GM12801 (cell line): ENCODE results near the gene NFYB.

ENCODE experiments used
- TF ChIP-seq, protein P1 (sequence below): IDR thresholded peaks from one replicate; pipeline ENCODE4 v1.5.1; 2011; ENCODE audit warnings: control low read depth; ENCODE audit not compliant: insufficient read length; ENCODE audit errors: extremely low read depth

The NFYB gene

DNA sequence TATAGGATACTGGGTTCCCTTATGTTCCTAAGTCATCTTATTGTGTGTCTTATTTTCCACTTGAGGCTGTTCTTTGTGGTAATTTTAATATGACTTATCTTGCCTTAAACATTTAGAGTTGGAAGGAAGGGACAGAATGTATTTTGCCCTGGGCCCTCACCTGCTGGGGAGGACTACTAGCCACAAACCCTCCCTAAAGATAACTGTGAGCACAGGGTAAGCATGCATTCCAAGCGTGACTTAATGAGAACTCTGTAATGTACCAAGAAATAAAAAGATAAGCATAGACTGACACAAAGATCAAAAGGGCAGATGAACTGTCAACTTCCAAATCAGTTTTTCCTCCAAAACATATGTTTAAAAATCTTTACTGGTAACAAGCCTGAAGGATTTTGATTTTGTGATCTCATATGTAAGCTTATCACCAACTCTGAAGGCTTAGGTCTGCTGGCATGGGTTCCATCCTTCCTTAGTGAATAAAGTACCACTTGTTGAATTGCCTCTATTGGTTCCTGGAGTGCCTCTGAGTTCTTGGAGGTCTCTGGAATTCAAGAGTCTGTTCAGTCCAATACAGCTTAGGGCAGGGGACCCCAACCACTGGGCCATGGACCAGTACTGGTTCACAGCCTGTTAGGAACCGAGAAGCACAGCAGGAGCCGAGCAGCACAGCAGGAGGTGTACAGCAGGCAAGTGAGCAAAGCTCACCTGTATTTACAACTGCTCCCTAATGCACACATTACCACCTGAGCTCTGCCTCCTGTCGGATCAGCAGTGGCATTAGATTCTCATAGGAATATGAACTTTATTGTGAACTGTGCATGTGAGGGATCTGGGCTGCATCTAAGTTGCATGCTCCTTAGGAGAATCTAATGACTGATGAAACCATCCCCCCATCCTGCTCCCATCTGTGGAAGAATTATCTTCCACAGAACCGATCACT lies 29.8 kb upstream of the NFYB start:
- TF ChIP-seq, protein P1, sequence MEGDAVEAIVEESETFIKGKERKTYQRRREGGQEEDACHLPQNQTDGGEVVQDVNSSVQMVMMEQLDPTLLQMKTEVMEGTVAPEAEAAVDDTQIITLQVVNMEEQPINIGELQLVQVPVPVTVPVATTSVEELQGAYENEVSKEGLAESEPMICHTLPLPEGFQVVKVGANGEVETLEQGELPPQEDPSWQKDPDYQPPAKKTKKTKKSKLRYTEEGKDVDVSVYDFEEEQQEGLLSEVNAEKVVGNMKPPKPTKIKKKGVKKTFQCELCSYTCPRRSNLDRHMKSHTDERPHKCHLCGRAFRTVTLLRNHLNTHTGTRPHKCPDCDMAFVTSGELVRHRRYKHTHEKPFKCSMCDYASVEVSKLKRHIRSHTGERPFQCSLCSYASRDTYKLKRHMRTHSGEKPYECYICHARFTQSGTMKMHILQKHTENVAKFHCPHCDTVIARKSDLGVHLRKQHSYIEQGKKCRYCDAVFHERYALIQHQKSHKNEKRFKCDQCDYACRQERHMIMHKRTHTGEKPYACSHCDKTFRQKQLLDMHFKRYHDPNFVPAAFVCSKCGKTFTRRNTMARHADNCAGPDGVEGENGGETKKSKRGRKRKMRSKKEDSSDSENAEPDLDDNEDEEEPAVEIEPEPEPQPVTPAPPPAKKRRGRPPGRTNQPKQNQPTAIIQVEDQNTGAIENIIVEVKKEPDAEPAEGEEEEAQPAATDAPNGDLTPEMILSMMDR: no peak

DNA sequence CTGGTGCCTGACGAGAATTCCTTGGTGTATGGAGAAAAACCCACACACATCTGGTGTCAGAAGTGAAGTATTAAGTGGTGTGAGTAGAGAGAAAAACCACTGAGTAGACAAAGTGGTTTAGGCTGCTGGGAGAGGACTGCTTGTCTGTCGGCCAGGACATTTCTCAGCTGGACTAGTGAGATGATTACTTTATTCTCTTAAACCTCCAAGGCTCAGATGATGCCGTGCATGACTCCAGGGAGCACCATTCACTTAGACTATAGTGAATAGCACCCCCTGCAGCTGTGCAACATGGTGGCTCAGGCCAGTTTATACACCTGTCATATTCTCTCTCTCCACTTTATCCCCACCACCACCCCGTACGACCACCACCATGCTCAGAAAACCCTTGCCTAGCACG lies 28.5 kb upstream of the NFYB start:
- TF ChIP-seq, protein P1: no peak

DNA sequence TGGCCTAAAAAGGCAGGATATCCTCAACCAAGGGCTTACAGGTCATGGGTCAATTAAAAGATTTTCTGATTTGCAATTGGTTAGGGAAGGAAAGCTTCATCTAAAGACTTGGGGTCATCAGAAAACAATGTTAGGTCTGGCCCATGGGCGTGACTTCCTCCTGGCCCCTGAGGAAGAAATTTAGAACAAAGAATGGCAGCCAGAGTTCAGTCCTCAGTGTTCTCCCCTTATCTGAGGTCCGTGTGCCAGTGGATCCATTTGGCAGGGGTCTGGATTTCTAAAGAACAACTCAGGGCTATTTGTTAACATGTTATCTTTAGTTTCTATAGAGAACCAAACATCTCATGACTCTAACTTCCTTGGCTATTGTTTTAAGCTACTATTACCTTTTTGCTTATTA lies 27.8 kb upstream of the NFYB start:
- TF ChIP-seq, protein P1: no peak

DNA sequence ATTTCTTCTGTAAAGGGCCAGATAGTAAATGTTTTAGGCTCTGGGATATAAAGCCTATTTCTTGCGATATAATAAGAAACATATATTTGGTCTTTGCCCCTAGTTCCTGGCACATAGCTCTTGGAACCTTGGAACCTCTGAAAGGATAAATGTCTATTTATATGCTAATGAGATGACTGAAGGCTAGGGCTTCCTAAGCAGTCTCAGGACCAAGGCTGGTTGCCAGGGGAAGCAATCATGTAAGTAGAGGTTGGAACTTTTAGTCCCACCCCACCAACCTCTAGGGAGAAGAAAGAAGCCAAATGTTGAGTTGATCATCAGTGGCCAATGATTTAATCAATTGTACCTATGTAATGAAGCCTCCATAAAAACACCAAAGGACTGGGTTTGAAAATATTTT lies 26.6 kb upstream of the NFYB start:
- TF ChIP-seq, protein P1: no peak

DNA sequence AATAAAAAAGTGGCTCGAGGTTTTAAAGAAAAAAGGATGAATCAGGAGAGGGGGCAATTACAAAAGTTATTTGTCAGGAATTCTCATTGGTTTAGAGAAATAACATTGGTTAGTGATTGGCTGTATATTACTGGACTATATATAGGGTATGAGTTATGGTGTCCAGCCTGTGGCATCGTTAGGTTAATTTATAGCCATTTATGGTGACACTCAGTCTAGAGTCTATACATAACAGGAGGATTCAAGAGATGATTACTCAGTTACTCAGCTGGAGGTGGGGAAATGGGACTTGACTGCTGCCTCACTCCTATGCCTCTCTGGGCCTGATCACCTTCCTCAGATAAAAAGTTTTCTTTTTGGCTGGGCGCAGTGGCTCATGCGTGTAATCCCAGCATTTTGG lies 25.6 kb upstream of the NFYB start:
- TF ChIP-seq, protein P1: no peak

DNA sequence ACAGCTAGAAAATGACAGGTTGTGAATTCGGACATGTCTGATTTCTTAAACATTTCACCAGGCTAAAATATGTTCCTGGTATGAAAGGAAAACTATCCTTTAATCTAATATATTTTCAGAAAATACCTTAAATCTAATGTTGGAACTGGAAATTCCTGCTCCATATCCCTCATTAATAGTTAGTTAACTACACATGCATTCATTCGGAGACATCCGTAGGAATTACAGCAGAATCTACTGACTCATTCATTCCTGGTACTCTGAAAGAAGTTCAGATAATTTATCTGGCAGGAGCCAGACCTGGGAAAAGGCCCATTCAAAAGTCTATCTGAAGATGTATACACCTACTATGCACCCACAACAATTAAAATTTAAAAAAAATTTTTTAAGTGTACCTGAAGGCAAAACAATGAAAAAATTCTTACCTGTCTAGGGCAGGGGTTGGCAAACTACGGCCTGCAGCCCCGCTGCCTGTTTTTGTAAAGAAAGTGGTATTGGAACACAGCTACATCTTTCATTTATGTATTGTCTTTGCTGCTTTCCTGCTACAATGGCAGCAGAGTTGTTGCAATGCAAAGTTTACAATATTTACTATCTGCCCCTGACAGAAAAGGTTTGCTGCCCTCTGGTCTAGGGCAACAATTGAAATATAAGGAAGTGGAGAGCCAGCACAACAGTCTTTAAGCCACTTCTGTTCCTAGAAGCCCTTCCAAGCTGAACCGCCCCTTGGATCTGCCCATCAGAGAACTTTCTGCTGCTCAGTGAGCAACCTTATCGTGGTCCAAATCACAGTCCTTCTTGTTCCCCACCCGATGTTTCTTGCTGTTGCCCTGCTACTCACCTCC lies 17.9 kb upstream of the NFYB start:
- TF ChIP-seq, protein P1: no peak

DNA sequence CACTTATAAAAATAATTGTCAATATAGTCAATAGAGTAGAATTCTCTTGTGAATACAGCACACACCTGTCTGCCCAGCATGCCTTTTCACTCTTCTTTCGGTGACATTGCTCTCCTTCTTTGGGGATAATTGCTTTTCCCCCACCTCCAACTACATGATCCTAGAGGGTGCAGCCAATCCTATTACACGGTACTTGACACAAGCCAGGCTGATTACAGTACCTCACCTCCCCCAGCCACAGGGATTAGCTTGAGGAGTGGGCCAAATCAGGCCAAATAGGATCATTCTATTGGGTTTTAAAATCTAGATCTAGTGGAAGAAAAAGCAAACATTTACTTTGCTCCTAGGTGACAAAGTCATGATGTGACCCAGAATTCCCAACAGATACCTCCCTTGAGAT lies 16.8 kb upstream of the NFYB start:
- TF ChIP-seq, protein P1: no peak
